HEK293 (cell line): ENCODE data around the gene RAB40C.
A peak's percentile ranks its signal among the peaks of the same experiment; 100 is the strongest.

Experiments used
- CTCF ChIA-PET: fragments of 350-600 bp; formaldehyde crosslinking; extraction: SDS; loops from one replicate; lab custom pipeline; 2021; ENCODE audit warnings: antibody characterized with exemption; lab: Yijun Ruan, JAX
- POLR2A ChIA-PET: fragments of 300-600 bp; formaldehyde crosslinking; extraction: SDS; loops from one replicate; lab custom pipeline; 2020; ENCODE audit warnings: antibody characterized with exemption, inconsistent platforms; lab: Yijun Ruan, JAX
- H3K27ac ChIP-seq: fragments of 200-500 bp; sonication (Bioruptor generic); 2 replicates; pipeline ENCODE4 v1.5.1; 2014; ENCODE audit warnings: low read depth, low read length, control low read depth, inconsistent platforms; ENCODE audit errors: extremely low read depth
- H3K36me3 ChIP-seq, 2 experiments: fragments of 200-500 bp in 1 of 2; sonication (Bioruptor generic) in 1 of 2; 1 replicate in 1 of 2; 2 replicates in 1 of 2; pipeline ENCODE4 v1.5.1; 2014 to 2017; ENCODE audit warnings: inconsistent platforms in 2 of 2, low read length in 2 of 2; ENCODE audit not compliant: control insufficient read depth in 2 of 2, insufficient read depth in 1 of 2
- H3K4me1 ChIP-seq: fragments of 200-500 bp; sonication (Bioruptor generic); 2 replicates; pipeline ENCODE4 v1.5.1; 2014; ENCODE audit warnings: mild to moderate bottlenecking, low read length, inconsistent platforms; ENCODE audit not compliant: control insufficient read depth, insufficient read depth
- H3K4me3 ChIP-seq: 2 replicates; pipeline ENCODE4 v1.5.1; 2011; ENCODE audit warnings: low read depth, mild to moderate bottlenecking, control low read depth, low read length, moderate library complexity
- H3K9me3 ChIP-seq: fragments of 200-500 bp; sonication (Bioruptor generic); 2 replicates; pipeline ENCODE4 v1.5.1; 2014; ENCODE audit warnings: low read depth, low read length, inconsistent platforms; ENCODE audit not compliant: control insufficient read depth, insufficient read depth
- CTCF ChIP-seq: fragments of 450-650 bp; formaldehyde crosslinking; IDR thresholded peaks from 2 replicates; pipeline ENCODE4 v1.5.1; 2016; ENCODE audit warnings: missing biosample characterization, missing genetic modification characterization
- KLF7 ChIP-seq: fragments of 450-650 bp; formaldehyde crosslinking; IDR thresholded peaks from 2 replicates; pipeline ENCODE4 v1.5.1; 2016; ENCODE audit warnings: missing biosample characterization, missing genetic modification characterization, borderline replicate concordance
- PBX3 ChIP-seq: sonication (generic); formaldehyde crosslinking; IDR thresholded peaks from 2 replicates; pipeline ENCODE4 v1.8.1; 2022; ENCODE audit warnings: mild to moderate bottlenecking, moderate library complexity, missing genetic modification reagents
- YY1 ChIP-seq: fragments of 450-650 bp; formaldehyde crosslinking; IDR thresholded peaks from 2 replicates; pipeline ENCODE4 v1.5.1; 2018; ENCODE audit warnings: missing biosample characterization, missing genetic modification characterization
- ZBTB11 ChIP-seq: fragments of 450-650 bp; formaldehyde crosslinking; conservative IDR thresholded peaks from 2 replicates; pipeline ENCODE4 v1.5.1; 2016; ENCODE audit warnings: low read depth, missing biosample characterization, missing genetic modification characterization
- ZEB2 ChIP-seq: fragments of 450-650 bp; formaldehyde crosslinking; IDR thresholded peaks from 2 replicates; pipeline ENCODE4 v1.5.1; 2016; ENCODE audit warnings: missing biosample characterization, missing genetic modification characterization
- ZFP37 ChIP-seq: fragments of 450-650 bp; formaldehyde crosslinking; IDR thresholded peaks from 2 replicates; pipeline ENCODE4 v1.5.1; 2016; ENCODE audit warnings: missing biosample characterization, missing genetic modification characterization
- ZNF132 ChIP-seq: fragments of 450-650 bp; formaldehyde crosslinking; IDR thresholded peaks from 2 replicates; pipeline ENCODE4 v1.5.1; 2017; ENCODE audit warnings: missing biosample characterization, missing genetic modification characterization, borderline replicate concordance
- ZNF146 ChIP-seq: fragments of 450-650 bp; formaldehyde crosslinking; IDR thresholded peaks from 2 replicates; pipeline ENCODE4 v1.5.1; 2016; ENCODE audit warnings: missing biosample characterization, missing genetic modification characterization
- ZNF157 ChIP-seq: fragments of 450-650 bp; formaldehyde crosslinking; IDR thresholded peaks from 2 replicates; pipeline ENCODE4 v1.5.1; 2016; ENCODE audit warnings: missing biosample characterization, missing genetic modification characterization
- ZNF2 ChIP-seq: fragments of 450-650 bp; formaldehyde crosslinking; IDR thresholded peaks from 2 replicates; pipeline ENCODE4 v1.5.1; 2016; ENCODE audit warnings: missing biosample characterization, missing genetic modification characterization
- ZNF202 ChIP-seq: fragments of 450-650 bp; formaldehyde crosslinking; IDR thresholded peaks from 2 replicates; pipeline ENCODE4 v1.5.1; 2016; ENCODE audit warnings: missing biosample characterization, missing genetic modification characterization, borderline replicate concordance
- ZNF24 ChIP-seq: fragments of 450-650 bp; formaldehyde crosslinking; IDR thresholded peaks from 2 replicates; pipeline ENCODE4 v1.5.1; 2016; ENCODE audit warnings: missing biosample characterization, missing genetic modification characterization
- ZNF302 ChIP-seq: fragments of 450-650 bp; formaldehyde crosslinking; IDR thresholded peaks from 2 replicates; pipeline ENCODE4 v1.5.1; 2016; ENCODE audit warnings: missing biosample characterization, missing genetic modification characterization, low read depth
- ZNF324 ChIP-seq: fragments of 450-650 bp; formaldehyde crosslinking; IDR thresholded peaks from 2 replicates; pipeline ENCODE4 v1.5.1; 2016; ENCODE audit warnings: missing biosample characterization, missing genetic modification characterization
- ZNF514 ChIP-seq: fragments of 450-650 bp; formaldehyde crosslinking; IDR thresholded peaks from 2 replicates; pipeline ENCODE4 v1.5.1; 2016; ENCODE audit warnings: missing biosample characterization, missing genetic modification characterization
- ZNF549 ChIP-seq: fragments of 450-650 bp; IDR thresholded peaks from 2 replicates; pipeline ENCODE4 v1.5.1; 2018; ENCODE audit warnings: missing biosample characterization, missing genetic modification characterization, mild to moderate bottlenecking, inconsistent platforms, moderate library complexity
- ZNF791 ChIP-seq: fragments of 450-650 bp; formaldehyde crosslinking; IDR thresholded peaks from 2 replicates; pipeline ENCODE4 v1.5.1; 2016; ENCODE audit warnings: missing biosample characterization, missing genetic modification characterization
- ZSCAN4 ChIP-seq: fragments of 450-650 bp; formaldehyde crosslinking; IDR thresholded peaks from 2 replicates; pipeline ENCODE4 v1.5.1; 2017; ENCODE audit warnings: missing biosample characterization, missing genetic modification characterization
- TF ChIP-seq, protein P1 (sequence below): fragments of 450-650 bp; formaldehyde crosslinking; IDR thresholded peaks from 2 replicates; pipeline ENCODE4 v1.5.1; 2016; ENCODE audit warnings: missing biosample characterization, missing genetic modification characterization, low read depth
- TF ChIP-seq, protein P2 (sequence below): fragments of 450-650 bp; formaldehyde crosslinking; IDR thresholded peaks from 2 replicates; pipeline ENCODE4 v1.5.1; 2016; ENCODE audit warnings: missing biosample characterization, missing genetic modification characterization
- TF ChIP-seq, protein P3 (sequence below): fragments of 450-650 bp; formaldehyde crosslinking; optimal IDR thresholded peaks from 2 replicates; pipeline ENCODE3; 2016; ENCODE audit warnings: missing biosample characterization, mild to moderate bottlenecking, missing genetic modification characterization
- TF ChIP-seq, protein P4 (sequence below): fragments of 450-650 bp; formaldehyde crosslinking; IDR thresholded peaks from 2 replicates; pipeline ENCODE4 v1.5.1; 2016; ENCODE audit warnings: missing biosample characterization, missing genetic modification characterization

The RAB40C gene

DNA sequence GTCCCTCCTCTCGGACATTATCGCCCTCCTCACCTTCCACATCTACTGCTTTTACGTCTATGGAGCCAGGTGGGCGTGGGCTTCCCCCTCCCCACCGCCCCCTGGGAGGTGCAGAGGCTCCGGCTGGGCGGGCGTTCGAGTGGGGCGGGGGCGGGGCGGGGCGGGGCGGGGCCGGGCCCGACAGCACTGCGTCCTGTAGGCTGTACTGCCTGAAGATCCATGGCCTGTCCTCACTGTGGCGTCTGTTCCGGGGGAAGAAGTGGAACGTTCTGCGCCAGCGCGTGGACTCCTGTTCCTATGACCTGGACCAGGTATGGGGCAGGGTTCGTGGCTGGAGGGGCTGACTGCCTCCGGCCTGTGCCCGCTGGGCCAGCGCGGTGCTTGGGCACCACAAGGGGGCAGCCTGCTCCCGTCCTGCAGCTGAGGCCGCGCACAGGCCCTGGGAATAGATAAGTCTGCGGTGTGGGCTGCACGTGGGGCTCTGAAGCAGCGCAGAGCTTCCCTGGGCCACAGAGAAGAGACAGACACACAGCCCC is 10.9 kb upstream of the RAB40C start:
- POLR2A ChIA-PET: interaction anchor here (0.6 kb wide), 1 partner anchor 52 kb away, joined by 3 read pairs; the partner anchor contains the start of gene CAPN15
- CTCF ChIA-PET: interaction anchor here (0.8 kb wide), 1 partner anchor 96 kb away, joined by 4 read pairs; the partner anchor contains the start of gene RHBDL1
- TF ChIP-seq ZNF157 (tag by site-specific recombination) (no peak), ZNF146 (no peak), ZNF132 (tag by site-specific recombination) (no peak), CTCF (peak; percentile 95), KLF7 (tag by site-specific recombination) (peak; percentile 76), ZEB2 (tag by site-specific recombination) (peak; percentile 55; the same call in 1 of the 2 replicates), ZNF2 (tag by site-specific recombination) (peak; percentile 89), YY1 (no peak), ZNF791 (tag by site-specific recombination) (no peak), ZNF549 (tag by site-specific recombination) (no peak), ZBTB11 (tag by site-specific recombination) (0 out of 2 replicates have a peak, but pooled peaks have one; percentile 14), ZNF24 (tag by site-specific recombination) (no peak; the same call in 1 of the 2 replicates), ZSCAN4 (tag by site-specific recombination) (no peak), ZNF302 (tag by site-specific recombination) (no peak), ZNF324 (tag by site-specific recombination) (no peak; the same call in 1 of the 2 replicates), ZFP37 (no peak), ZNF514 (tag by site-specific recombination) (no peak), PBX3 (CRISPR knock-in tag) (no peak), ZNF202 (no peak)
- TF ChIP-seq, protein P1, sequence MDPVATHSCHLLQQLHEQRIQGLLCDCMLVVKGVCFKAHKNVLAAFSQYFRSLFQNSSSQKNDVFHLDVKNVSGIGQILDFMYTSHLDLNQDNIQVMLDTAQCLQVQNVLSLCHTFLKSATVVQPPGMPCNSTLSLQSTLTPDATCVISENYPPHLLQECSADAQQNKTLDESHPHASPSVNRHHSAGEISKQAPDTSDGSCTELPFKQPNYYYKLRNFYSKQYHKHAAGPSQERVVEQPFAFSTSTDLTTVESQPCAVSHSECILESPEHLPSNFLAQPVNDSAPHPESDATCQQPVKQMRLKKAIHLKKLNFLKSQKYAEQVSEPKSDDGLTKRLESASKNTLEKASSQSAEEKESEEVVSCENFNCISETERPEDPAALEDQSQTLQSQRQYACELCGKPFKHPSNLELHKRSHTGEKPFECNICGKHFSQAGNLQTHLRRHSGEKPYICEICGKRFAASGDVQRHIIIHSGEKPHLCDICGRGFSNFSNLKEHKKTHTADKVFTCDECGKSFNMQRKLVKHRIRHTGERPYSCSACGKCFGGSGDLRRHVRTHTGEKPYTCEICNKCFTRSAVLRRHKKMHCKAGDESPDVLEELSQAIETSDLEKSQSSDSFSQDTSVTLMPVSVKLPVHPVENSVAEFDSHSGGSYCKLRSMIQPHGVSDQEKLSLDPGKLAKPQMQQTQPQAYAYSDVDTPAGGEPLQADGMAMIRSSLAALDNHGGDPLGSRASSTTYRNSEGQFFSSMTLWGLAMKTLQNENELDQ: no peak
- TF ChIP-seq, protein P2, sequence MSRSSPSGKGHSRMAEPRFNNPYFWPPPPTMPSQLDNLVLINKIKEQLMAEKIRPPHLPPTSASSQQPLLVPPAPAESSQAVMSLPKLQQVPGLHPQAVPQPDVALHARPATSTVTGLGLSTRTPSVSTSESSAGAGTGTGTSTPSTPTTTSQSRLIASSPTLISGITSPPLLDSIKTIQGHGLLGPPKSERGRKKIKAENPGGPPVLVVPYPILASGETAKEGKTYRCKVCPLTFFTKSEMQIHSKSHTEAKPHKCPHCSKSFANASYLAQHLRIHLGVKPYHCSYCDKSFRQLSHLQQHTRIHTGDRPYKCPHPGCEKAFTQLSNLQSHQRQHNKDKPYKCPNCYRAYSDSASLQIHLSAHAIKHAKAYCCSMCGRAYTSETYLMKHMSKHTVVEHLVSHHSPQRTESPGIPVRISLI: no peak
- TF ChIP-seq, protein P3, sequence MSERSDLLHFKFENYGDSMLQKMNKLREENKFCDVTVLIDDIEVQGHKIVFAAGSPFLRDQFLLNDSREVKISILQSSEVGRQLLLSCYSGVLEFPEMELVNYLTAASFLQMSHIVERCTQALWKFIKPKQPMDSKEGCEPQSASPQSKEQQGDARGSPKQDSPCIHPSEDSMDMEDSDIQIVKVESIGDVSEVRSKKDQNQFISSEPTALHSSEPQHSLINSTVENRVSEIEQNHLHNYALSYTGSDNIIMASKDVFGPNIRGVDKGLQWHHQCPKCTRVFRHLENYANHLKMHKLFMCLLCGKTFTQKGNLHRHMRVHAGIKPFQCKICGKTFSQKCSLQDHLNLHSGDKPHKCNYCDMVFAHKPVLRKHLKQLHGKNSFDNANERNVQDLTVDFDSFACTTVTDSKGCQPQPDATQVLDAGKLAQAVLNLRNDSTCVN (tag by site-specific recombination): peak; percentile 56
- TF ChIP-seq, protein P4, sequence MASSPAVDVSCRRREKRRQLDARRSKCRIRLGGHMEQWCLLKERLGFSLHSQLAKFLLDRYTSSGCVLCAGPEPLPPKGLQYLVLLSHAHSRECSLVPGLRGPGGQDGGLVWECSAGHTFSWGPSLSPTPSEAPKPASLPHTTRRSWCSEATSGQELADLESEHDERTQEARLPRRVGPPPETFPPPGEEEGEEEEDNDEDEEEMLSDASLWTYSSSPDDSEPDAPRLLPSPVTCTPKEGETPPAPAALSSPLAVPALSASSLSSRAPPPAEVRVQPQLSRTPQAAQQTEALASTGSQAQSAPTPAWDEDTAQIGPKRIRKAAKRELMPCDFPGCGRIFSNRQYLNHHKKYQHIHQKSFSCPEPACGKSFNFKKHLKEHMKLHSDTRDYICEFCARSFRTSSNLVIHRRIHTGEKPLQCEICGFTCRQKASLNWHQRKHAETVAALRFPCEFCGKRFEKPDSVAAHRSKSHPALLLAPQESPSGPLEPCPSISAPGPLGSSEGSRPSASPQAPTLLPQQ (tag by site-specific recombination): peak; percentile 40; the same call in 1 of the 2 replicates

More for the DNA sequence above, 10.9 kb upstream of the RAB40C start:
- Histone ChIP-seq H3K36me3 (peaks cover 0 to 49% of the 10 kb centered on the region in 2 experiments; a peak in 1 of 3 replicates), H3K4me3 (no peak overlapping the region), H3K4me1 (no peaks in the 10 kb centered on the region), H3K27ac (no peak overlapping the region), H3K9me3 (no peaks in the 10 kb centered on the region)
